HG02610 (cell line): ENCODE measurements around the gene ALDH8A1.

Source experiments
- ATAC-seq: cut with Tn5 transposase; IDR thresholded peaks from one replicate; pipeline ENCODE4 v1.9.1; 2021; ENCODE audit warnings: mild to moderate bottlenecking, moderate library complexity; ENCODE audit not compliant: unreplicated experiment

ALDH8A1 gene, protein sequence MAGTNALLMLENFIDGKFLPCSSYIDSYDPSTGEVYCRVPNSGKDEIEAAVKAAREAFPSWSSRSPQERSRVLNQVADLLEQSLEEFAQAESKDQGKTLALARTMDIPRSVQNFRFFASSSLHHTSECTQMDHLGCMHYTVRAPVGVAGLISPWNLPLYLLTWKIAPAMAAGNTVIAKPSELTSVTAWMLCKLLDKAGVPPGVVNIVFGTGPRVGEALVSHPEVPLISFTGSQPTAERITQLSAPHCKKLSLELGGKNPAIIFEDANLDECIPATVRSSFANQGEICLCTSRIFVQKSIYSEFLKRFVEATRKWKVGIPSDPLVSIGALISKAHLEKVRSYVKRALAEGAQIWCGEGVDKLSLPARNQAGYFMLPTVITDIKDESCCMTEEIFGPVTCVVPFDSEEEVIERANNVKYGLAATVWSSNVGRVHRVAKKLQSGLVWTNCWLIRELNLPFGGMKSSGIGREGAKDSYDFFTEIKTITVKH

GRCh38 chr6:134949927-134950326 lies at the start of gene ALDH8A1:
Gene ALDH8A1 (minus strand): TSS chr6:134950101. CDS start chr6:134950053, 48 bp downstream.
- no peak for ATAC-seq

- no peak for ATAC-seq
Measured at GRCh38 chr6:134999107-134999506, 49.2 kb upstream of the ALDH8A1 start.

DNA sequence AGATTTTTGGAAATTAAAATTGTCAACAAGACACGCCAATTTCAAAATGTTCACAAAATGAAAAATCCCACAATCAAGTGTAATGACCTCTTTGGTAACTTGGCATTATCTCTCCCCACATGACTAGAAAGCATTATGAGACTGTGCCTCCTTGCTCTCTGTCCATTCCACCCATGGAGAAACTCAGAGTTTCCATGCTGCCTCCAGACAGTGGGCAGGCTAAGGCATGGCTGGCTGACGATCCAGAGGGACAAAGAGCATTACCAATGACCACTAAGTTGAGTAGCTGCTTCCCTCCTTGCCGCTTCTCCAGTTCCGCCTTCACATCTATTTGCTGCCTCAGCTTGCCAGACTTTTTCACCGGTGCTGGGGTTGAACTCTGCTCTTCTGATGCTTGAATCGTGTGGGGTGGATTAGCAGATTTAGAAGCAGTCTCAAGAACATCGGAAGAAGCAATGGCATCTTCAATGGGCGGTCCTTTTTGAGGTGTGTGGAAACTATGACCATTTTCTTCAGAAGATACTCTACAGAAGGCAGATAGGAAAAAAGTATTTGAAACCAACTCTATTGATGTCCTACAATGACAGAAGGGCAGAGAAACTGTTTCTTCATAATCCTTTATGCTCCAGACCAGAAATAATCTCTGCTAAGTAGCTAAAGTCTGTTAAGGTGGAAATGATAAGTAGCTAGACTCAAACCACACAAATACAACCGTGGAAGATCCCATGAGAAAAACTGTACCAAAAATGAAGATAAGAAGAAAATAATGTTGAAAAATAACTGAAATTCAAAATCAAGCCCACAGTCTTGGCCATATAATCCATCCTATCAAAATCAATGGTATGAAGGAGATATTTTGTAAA lies 47.5 kb upstream of the ALDH8A1 start:
- ATAC-seq, result no peak

DNA sequence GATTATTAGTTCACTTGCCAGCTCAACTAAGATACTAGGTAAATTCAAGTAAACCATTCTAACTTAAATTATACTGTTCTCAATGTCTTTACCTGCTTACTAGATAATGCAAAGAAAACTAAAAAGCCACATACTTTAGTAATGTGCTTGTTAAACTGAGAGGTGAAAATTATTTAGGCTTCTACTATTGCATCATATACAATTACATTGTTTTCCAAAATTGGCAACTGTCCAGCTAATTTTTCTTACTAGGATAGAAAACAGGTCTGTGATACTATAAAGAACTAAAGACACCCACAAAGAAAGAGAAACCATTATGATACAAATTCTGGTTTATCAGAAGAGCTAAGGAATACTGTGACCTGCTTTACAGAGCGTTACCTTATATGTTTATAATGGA lies 45.6 kb upstream of the ALDH8A1 start:
- no peak for ATAC-seq

- no peak for ATAC-seq
Measured at GRCh38 chr6:134994431-134994830, 44.5 kb upstream of the ALDH8A1 start.

DNA sequence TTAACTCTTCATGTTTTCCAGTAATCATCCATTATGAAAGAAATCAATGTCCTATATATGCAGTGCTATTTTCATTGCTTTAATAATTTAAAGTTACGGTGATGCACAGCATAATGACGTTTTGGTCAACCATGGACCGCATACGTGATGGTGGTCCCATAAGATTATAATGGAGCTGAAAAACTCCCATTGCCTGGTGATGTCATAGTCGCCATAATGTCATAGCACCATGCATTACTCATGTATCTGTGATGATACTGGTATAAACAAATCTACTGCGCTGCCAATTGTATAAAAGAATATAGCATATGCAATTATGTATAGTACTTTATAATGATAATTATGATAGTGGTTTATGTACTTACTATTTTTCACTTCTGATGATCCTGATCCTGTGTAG lies 42.3 kb upstream of the ALDH8A1 start:
- no peak for ATAC-seq

DNA sequence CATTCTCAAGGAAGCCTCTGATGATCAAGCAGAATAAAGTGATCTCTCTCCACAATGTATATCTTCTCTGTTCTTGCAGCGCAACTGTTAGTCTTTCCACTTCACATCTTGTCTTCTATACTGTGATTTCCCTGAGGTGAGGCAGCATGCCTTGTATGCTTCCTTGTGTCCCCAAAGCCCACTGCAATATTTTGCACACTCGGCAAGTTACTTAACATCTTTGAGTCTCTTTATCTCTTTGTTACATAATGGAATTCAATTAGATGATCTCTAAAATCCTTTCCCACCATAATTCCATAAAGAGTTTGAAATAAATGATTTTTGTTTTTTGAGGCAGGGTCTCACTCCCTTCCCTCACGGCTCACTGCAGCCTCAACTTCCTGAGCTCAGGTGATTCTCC lies 40.4 kb upstream of the ALDH8A1 start:
- no peak for ATAC-seq

DNA sequence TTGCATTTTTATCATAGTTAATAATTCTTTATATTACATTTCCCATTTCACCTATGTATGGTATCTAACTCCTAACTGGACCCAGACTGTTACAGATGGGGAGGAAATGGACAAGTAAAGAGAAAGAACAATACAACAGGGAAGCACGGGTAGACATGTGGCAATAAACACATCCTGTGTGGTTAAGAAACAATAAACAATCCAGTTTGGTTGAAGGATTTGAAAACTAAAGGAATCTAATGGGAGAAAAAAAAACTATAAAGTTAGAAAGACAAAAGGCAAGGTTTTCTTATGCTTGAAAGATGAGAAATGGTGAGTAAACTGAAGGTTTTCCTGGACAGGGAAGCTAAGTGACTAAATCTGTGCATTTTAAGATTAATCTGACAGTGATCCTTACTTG lies 34.9 kb upstream of the ALDH8A1 start:
- ATAC-seq, result no peak

DNA sequence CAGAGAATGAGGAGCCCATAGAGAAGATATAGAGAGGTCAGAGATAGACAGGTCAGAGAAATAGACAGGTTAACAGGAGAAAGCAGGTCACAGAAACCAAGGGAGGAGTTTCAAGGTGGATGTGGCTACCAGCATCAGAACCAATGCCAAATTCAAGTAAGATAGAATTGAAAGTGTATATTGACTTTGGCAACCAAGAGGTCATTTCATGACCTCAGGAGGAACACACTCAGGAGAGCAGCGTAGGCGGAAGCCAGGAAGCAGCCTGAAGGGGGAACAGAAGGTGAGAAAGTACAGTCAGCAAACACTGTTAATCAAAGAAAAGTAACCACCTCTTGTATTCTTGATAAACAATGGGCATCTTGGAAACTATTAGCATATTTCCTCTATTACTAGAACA lies 33.9 kb upstream of the ALDH8A1 start:
- ATAC-seq, result no peak

- no peak for ATAC-seq
Measured at GRCh38 chr6:134982161-134982560, 32.3 kb upstream of the ALDH8A1 start.

- ATAC-seq, result no peak
Measured at GRCh38 chr6:134980846-134981245, 30.9 kb upstream of the ALDH8A1 start.

DNA sequence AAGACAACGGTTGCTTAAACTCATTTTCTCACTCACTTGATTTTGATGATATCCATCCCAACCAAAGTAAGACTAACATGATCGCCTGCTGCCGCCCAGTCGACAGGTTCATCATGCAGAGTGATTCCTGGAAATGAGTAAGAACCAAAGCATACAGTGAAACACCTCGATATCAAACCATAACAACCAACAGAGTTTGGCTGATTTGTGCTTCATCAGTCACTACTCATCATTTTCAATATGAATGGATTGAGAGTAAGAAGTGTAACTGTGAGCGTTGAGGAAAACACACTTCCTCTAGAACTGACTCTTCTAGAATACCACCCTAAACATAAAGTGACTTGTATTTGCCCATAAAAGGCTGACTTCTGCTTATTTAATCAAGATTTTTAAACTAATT lies 29.2 kb upstream of the ALDH8A1 start:
- ATAC-seq, result peak; percentile 95

DNA sequence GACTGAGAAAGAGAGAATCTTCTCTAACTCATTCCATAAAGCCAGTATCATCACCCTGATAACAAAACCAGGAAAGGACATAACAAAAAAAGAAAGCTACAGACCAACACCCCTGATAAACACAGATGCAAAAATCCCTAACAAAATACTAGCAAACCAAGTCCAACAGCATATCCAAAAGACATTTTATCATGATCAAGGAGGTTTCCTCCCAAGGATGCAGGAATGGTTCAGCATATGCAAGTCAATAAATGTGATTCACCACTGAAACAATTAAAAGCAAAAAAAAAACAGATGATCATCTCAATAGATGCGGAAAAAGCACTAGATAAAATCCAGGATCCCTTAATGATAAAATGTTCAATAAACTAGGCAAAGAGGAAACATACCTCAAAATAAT lies 24.5 kb upstream of the ALDH8A1 start:
- ATAC-seq, result no peak

- no peak for ATAC-seq
Measured at GRCh38 chr6:134967711-134968110, 17.8 kb upstream of the ALDH8A1 start.

GRCh38 chr6:134964451-134965203 lies 14.7 kb upstream of the ALDH8A1 start:
- no peak for ATAC-seq

DNA sequence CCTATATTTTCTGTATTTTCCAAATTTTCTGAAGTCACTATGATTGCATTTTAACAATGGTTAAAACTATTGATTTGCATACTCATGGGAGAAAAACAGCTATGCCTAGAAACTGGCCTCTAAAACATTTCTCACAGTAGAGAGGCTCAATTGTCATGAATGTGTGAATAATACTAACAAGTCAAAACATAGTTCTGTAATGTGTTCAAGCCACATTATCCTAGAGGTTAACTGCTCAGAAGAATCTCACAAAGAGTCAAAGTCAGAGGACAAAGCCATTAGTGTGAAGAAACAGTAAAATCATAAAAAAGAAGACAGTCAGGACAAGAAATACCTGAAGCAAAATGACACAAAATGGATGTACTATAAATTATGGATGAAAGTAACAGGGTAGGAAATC lies 12.5 kb upstream of the ALDH8A1 start:
- ATAC-seq, result no peak

GRCh38 chr6:134961366-134961765 lies 11.5 kb upstream of the ALDH8A1 start:
- no peak for ATAC-seq

DNA sequence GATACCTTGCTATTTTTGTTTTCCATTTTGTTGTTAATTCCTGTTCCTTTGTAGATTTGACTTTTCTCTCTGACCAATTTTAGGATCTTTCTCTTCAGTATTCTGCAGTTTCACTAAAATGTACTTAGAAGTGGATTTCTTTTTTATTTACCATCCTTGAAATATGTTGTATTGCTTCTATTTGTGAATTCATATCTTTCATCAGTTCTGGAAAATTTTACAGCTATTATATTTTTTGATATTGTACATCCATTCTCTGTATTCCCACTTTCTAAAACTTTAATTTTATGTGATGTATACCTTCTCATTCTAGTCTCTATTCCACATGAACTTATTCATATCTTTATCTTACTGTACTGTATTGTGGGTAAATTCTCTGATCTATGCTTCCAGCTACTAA lies 9.7 kb upstream of the ALDH8A1 start:
- ATAC-seq, result no peak

DNA sequence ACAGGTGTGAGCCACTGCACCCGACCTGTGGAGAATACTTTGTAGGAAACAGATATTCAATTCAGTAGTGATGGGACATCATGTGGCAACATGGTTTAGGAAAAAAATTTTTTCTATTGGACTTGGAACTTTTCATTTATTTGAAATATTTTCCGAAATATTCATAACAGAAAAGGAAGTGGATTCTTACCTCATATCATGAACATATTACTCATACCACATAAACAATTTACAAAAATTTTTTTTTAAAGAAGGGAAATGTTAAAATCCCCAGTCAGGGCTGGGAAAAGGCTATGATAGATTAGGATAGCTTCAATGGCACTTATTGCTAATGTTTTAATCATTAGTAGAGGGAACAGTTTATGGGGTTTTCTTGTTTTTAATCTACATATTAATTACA lies 6.8 kb upstream of the ALDH8A1 start:
- no peak for ATAC-seq

DNA sequence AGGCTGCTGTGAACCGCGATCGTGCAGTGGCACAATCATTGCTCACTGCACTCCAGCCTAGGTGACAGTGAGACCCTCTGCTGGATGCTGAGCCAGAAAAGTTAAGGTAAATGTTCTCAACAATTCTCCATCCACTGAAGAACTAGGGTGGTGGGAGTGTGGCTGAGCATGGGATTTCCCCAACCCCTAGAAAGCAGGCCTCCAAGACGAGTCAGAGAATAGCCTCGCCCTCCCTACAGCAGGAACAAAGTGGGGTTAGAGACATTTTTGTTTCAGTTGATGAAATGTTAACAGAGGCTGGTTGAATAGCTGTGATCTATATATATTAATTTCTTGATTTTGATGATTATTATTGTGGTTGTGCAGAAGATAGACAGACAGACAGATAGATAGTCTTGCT lies 6.1 kb upstream of the ALDH8A1 start:
- ATAC-seq, result no peak
